Tibial artery (tissue), 4 donors: ENCODE results near the gene AGBL5.

Source experiments
- DNase-seq, 2 donors: peaks; one replicate each; pipeline ENCODE4 v3.0.0-alpha.2; 2019
- H3K27ac ChIP-seq, 2 donors: fragments of 200-600 bp; sonication (generic) in 1 of 2; 1 replicate in 1 of 2; 2 replicates in 1 of 2; pipeline ENCODE4 v1.5.1; 2018 to 2019; ENCODE audit warnings: mild to moderate bottlenecking in 1 of 2
- H3K27me3 ChIP-seq, 2 donors: fragments of 200-600 bp; sonication (generic) in 1 of 2; one replicate each; pipeline versions ENCODE4 v1.5.1 to v1.6.0; 2016 to 2019
- H3K36me3 ChIP-seq, 3 donors: fragments of 200-600 bp; sonication (generic) in 2 of 3; one replicate each; pipeline ENCODE4 v1.5.1; 2016 to 2019; ENCODE audit warnings: mild to moderate bottlenecking in 2 of 3
- H3K4me1 ChIP-seq, 4 donors: fragments of 200-600 bp; sonication (generic) in 2 of 4; 1 replicate in 3 of 4; 2 replicates in 1 of 4; pipeline ENCODE4 v1.5.1; 2016 to 2019
- H3K4me3 ChIP-seq, 2 donors: fragments of 200-600 bp; sonication (generic) in 1 of 2; 1 replicate in 1 of 2; 2 replicates in 1 of 2; pipeline ENCODE4 v1.5.1; 2018 to 2019; ENCODE audit warnings: mild to moderate bottlenecking in 2 of 2
- H3K9me3 ChIP-seq, 3 donors: fragments of 200-600 bp; sonication (generic) in 1 of 3; one replicate each; pipeline ENCODE4 v1.5.1; 2016 to 2019
- intact Hi-C: fragments of 100-400 bp; cut with DNase I; formaldehyde crosslinking; loops from one replicate; pipeline ENCODE4 v1.15.0; 2023; ENCODE audit warnings: low total_unique reads
- TF ChIP-seq, protein P1 (sequence below), 2 experiments: fragments of 200-600 bp in 1 of 2; fragments of 450-650 bp in 1 of 2; IDR thresholded peaks; one replicate each; pipeline ENCODE4 v1.5.1; 2017 to 2019; ENCODE audit warnings: antibody characterized with exemption in 2 of 2, mild to moderate bottlenecking in 1 of 2, moderate library complexity in 1 of 2

The AGBL5 gene

DNA sequence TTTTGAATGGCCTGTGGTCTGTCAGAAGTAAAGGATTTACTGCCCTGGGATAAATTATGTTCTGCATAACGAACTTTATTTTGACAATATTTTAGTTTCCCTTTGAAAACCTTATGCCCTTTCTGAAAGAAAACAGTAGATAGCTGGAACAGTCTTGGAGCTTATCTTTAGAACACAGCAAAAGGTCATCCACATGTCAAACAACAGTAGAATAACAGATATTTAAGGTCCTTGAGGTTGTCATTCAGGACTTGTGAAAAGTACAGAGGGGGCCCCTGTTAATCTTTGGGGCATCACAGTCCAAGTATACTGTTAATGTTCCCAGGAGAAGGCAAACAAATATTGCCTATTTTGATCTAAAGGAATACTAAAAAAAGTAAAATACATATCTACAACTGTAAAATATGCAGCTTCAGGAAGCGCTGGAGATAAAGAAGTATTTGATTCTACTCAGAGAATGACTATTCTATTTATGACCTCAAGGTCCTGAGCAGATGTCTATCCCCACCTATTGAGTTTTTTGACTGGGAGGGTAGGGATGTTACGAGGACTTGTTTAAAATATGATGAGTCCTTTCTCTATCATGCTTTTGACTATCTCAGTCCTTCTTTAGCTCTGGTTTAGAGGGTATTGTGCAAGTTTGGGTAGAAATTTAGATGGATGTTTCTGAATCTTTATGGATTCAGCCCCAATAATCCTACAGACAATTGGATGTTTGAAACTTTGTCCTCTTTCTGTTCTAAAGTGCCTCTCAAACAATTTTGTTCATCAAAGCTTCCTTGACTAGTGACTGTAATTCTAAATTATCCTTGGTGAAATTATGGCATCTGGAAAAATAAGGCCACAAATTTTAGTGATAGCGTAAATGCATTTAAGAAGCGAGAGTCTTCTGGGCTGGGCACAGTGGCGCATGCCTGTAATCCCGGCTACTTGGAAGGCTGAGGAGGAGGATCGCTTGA, 43.8 kb upstream of the AGBL5 start:
- intact Hi-C loops, result no loop called here
- no peaks in the 10 kb centered on the region for H3K27me3 ChIP-seq
- TF ChIP-seq, protein P1, sequence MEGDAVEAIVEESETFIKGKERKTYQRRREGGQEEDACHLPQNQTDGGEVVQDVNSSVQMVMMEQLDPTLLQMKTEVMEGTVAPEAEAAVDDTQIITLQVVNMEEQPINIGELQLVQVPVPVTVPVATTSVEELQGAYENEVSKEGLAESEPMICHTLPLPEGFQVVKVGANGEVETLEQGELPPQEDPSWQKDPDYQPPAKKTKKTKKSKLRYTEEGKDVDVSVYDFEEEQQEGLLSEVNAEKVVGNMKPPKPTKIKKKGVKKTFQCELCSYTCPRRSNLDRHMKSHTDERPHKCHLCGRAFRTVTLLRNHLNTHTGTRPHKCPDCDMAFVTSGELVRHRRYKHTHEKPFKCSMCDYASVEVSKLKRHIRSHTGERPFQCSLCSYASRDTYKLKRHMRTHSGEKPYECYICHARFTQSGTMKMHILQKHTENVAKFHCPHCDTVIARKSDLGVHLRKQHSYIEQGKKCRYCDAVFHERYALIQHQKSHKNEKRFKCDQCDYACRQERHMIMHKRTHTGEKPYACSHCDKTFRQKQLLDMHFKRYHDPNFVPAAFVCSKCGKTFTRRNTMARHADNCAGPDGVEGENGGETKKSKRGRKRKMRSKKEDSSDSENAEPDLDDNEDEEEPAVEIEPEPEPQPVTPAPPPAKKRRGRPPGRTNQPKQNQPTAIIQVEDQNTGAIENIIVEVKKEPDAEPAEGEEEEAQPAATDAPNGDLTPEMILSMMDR (IDR thresholded peaks at IDR 0.05), result no peak
- H3K36me3 ChIP-seq, result no peaks in the 10 kb centered on the region
- H3K4me1 ChIP-seq, result peaks cover 0 to 6% (median 0%) of the 10 kb centered on the region in 4 donors
- H3K4me3 ChIP-seq, result no peak overlapping the region
- no peak overlapping the region for H3K27ac ChIP-seq
- no peaks in the 10 kb centered on the region for H3K9me3 ChIP-seq
- DNase-seq, result no peak

GRCh38 chr2:27008678-27009077, 42.8 kb upstream of the AGBL5 start:
- intact Hi-C loops, result no loop called here
- H3K27ac ChIP-seq, result no peak overlapping the region
- no peaks in the 10 kb centered on the region for H3K36me3 ChIP-seq
- H3K4me1 ChIP-seq, result peaks cover 0 to 6% (median 0%) of the 10 kb centered on the region in 4 donors
- TF ChIP-seq, protein P1 (IDR thresholded peaks at IDR 0.05), result no peak
- no peaks in the 10 kb centered on the region for H3K9me3 ChIP-seq
- no peak for DNase-seq
- no peaks in the 10 kb centered on the region for H3K27me3 ChIP-seq
- no peak overlapping the region for H3K4me3 ChIP-seq

DNA sequence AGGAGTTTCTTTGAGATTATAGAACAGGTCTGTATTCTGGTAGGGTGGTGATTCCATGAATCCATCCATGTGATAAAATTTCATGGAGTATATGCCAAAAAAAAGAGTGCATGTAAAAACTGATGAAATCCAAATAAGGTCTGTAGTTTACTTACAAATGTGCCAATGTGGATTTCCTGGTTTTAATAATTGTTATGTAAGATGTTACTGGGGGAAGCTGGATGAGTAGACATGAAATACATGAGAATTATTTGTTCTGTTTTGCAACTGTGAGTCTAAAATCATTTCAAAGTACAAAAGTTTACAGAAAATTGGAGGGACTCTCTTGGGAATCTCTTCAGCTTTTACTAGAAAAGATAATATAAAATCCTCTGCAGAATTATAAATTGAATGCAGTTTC, 42.4 kb upstream of the AGBL5 start:
- intact Hi-C loops, result no loop called here
- Histone ChIP-seq H3K27me3 (no peaks in the 10 kb centered on the region), H3K4me3 (no peak overlapping the region), H3K27ac (no peak overlapping the region), H3K4me1 (peaks cover 0 to 6% (median 0%) of the 10 kb centered on the region in 4 donors), H3K9me3 (no peaks in the 10 kb centered on the region), H3K36me3 (no peaks in the 10 kb centered on the region)
- TF ChIP-seq, protein P1 (IDR thresholded peaks at IDR 0.05), result no peak
- no peak for DNase-seq

DNA sequence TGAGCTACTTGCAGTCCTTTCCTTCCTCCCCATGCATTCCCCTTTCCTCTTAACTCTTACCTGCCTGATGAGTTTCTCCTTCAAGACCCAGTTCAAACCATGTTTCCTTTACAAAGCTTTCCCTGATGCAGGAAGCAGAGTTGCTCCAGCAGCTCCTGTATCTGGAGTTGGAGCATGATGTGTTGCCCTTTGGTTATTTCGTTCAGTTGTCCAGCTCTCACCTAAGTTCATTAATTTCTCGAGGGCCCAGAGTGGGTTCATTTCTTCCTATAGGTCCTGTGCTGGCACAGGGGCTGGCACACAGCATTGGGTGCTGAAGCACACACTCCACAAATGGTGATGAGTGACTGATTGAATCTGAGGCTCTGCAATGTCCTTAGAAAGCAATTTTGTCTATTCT, 41.8 kb upstream of the AGBL5 start:
- H3K27ac ChIP-seq, result no peak overlapping the region
- no peaks in the 10 kb centered on the region for H3K36me3 ChIP-seq
- TF ChIP-seq, protein P1 (IDR thresholded peaks at IDR 0.05), result no peak
- H3K9me3 ChIP-seq, result no peaks in the 10 kb centered on the region
- H3K4me1 ChIP-seq, result peaks cover 0 to 6% (median 0%) of the 10 kb centered on the region in 4 donors
- DNase-seq, result no peak
- no peaks in the 10 kb centered on the region for H3K27me3 ChIP-seq
- H3K4me3 ChIP-seq, result no peak overlapping the region
- intact Hi-C loops, result no loop called here

DNA sequence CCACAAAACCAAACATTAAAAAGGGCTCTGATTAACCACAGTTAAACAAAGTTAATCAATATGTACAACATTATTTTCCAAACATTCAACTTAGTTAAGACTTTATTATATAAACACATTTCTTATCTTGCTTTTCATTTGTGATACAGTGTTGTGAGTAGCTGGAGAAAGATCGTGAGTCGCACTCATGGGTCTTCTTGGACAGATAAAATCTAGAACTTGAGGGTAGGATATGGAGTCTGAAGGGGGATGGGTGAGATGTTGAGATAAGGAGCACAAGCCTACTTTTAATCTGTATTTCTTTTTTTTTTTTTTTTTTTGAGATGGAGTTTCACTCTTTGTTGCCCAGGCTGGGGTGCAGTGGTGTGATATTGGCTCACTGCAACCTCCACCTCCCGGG, 41.3 kb upstream of the AGBL5 start:
- no peak overlapping the region for H3K4me3 ChIP-seq
- intact Hi-C loops, result no loop called here
- H3K9me3 ChIP-seq, result no peaks in the 10 kb centered on the region
- TF ChIP-seq, protein P1 (IDR thresholded peaks at IDR 0.05), result no peak
- no peaks in the 10 kb centered on the region for H3K36me3 ChIP-seq
- H3K27ac ChIP-seq, result no peak overlapping the region
- peaks cover 0 to 6% (median 0%) of the 10 kb centered on the region in 4 donors for H3K4me1 ChIP-seq
- H3K27me3 ChIP-seq, result no peaks in the 10 kb centered on the region
- DNase-seq, result no peak
